Astrocyte of the spinal cord (primary cell): ENCODE measurements around the gene CD86.

Experiments
- DNase-seq: peaks from one replicate; pipeline ENCODE4 v3.0.0; 2011; ENCODE audit warnings: low read depth, low spot score
- H3K4me3 ChIP-seq: 2 replicates; pipeline ENCODE4 v1.5.1; 2011; ENCODE audit warnings: low read depth, mild to moderate bottlenecking, low read length, moderate library complexity
- in situ Hi-C: cut with HindIII; loops from 2 replicates; pipeline ENCODE4 v1.10.0; 2017; ENCODE audit warnings: low sequenced_read_pairs
- TF ChIP-seq, protein P1 (sequence below): IDR thresholded peaks from 2 replicates; pipeline ENCODE4 v1.5.1; 2012; ENCODE audit warnings: low read depth, mild to moderate bottlenecking, low read length, inconsistent platforms

Gene CD86

DNA sequence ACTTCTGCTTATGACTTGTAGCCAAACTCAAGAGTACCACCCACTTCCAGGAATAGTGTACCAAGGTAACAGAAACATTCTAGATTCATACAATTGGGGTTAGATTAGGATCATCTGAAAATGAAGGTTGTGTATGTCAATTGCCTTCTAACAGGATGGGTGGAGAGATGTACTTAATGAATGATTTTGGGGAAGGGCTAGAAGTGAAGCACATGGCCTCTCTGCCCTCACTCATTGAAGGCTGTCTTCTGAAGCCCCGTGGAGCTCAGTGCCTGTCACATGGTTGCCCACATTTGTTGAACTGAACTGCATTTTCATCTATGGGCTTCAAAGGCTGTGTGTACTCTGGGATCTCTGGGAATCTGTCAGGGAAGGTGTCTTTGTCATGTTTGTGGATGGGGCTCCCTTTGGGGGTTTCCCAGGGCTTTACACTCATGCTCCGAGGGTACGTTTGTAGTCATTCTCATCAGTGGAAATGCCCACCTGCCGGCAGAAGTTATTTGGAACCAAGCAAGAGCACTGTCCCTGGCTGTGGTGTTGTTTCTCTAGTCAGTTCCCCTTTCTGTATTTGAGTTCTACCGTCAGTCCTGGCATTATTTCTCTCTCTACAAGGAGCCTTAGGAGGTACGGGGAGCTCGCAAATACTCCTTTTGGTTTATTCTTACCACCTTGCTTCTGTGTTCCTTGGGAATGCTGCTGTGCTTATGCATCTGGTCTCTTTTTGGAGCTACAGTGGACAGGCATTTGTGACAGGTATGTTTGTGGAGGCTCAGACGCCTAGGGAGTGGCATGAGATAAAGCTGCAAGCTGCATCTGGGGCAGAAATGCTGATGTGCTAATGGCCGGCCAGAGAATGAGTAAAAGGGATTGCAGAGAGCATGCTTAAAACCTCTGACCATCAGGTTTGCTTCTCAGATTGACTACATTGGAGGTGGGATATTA, 22.4 kb downstream of the CD86 start:
- TF ChIP-seq, protein P1, sequence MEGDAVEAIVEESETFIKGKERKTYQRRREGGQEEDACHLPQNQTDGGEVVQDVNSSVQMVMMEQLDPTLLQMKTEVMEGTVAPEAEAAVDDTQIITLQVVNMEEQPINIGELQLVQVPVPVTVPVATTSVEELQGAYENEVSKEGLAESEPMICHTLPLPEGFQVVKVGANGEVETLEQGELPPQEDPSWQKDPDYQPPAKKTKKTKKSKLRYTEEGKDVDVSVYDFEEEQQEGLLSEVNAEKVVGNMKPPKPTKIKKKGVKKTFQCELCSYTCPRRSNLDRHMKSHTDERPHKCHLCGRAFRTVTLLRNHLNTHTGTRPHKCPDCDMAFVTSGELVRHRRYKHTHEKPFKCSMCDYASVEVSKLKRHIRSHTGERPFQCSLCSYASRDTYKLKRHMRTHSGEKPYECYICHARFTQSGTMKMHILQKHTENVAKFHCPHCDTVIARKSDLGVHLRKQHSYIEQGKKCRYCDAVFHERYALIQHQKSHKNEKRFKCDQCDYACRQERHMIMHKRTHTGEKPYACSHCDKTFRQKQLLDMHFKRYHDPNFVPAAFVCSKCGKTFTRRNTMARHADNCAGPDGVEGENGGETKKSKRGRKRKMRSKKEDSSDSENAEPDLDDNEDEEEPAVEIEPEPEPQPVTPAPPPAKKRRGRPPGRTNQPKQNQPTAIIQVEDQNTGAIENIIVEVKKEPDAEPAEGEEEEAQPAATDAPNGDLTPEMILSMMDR, result no peak
- DNase-seq, result no peak
- H3K4me3 ChIP-seq, result no peak overlapping the region
- in situ Hi-C loops, result no loop called here

DNA sequence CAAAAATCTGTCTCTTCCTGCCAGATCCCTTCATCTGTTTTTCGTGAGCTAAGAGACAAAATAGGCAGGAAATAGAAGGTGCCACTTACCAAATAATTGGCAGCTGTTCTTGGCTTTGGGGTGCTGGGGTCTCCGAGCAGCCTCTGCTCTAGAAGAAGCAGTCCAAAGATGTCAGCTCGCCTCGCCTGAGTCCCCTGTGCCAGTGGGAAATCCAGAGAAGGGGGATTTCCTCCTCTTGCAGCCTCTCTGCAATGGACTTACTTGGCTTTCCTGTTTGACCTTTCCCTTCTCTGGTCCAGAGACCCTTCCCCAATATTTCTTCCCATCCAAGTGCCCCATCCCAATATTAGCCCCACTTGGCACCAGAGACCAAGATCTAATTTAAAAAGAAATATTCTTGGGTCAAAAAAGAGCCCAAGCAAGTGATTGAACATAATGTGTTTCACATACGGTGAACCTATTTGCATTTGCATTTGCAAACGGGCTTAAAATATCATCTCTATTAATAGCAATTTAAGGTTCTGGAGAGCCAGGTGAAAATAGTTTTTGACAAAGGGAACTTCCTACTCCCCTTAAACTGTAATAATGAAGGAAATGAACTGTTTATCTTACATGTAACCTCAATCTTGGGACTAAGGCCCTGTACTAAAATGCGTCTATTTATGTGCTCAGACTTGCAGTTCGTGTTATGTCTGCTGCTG, 23.2 kb downstream of the CD86 start:
- no peak overlapping the region for H3K4me3 ChIP-seq
- no peak for DNase-seq
- in situ Hi-C loops, result no loop called here
- TF ChIP-seq, protein P1, result no peak

DNA sequence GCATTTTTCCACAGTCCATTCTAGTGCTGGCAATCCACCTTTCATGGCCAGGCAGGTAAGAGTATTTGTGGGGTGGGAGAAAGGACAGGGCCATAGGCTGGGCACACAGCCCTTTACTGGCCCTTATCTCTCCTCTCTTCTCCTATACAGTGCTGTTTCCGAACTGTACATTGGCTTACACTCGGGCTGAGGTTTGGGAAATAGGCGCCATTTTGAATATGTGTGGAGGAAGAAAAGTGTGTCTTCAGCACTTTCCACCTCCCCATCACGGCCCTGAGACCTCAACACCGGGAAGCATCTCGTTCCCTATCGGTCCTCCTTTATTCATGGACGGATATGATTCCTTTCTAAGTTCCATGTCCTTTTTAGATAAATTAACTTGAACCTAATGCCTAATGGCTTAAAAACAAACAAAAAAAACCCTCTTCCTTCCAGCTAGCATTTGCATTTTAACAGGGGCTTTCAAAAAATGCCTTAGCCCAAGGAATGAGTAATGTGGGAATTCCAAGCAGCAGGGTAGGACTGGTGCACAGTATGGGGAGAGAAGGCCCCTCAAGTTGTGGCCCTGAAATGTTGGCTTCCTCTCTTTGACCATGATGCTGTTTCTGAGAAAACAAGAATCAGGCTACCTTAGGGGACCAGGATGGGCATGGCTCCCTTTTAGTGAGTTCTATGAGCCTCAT, 24.5 kb downstream of the CD86 start:
- in situ Hi-C loops, result no loop called here
- no peak for DNase-seq
- no peak overlapping the region for H3K4me3 ChIP-seq
- TF ChIP-seq, protein P1, result no peak

DNA sequence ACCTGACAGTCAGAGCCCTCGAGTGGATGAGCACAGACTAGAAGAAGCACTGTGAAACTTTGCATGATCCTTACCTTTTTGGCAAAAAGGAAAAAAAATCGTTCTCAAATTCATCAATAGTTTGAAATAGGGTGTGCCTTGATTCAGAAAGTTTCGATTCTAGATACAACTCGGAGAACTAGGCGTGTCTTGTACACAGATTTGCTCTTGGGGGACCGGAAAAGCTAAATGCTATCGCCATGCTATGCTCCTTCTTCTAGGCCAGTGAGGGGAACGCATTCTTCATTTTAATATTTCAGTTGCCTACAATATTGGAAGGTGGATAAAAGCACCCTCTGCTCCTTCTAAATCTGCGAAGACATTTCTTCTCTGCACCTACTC, 25.0 kb downstream of the CD86 start:
- in situ Hi-C loops, result no loop called here

DNA sequence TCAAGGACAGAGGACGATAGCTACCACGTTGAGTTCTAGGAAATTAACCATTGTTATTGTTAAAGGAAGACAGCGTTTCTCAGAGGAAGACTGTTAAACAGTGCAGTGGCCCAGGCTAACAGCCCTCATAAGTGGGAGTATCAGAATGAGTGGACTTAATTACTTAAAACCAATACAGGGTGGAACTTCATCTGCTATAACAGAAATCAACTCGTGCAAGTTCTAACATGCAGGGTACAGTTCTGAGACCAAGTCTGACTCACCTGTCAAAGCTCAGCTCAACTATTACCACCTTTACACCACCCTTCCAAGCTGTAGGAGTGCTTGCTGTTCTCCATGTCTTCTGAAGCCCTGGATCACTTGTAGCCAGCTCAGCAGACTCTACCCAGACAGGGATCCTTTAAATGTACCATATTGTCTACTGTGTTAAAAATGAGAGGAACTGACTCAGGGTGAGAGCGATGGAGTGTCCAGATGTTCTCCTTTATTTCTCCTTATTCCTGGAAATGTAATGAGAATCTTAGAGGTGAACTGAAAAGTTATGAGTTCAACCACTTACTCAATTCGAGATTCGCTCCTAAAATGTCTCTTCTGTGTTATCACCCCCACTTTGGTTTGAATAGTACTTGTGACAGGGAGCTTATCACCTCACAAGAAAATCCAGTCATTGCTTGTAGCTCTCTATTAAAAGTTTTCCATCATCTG, 26.5 kb downstream of the CD86 start:
- DNase-seq, result no peak
- H3K4me3 ChIP-seq, result no peak overlapping the region
- TF ChIP-seq, protein P1, result no peak
- in situ Hi-C loops, result no loop called here

More for the DNA sequence above, 25.0 kb downstream of the CD86 start:
- DNase-seq, result no peak
- no peak overlapping the region for H3K4me3 ChIP-seq
- TF ChIP-seq, protein P1, result no peak

DNA sequence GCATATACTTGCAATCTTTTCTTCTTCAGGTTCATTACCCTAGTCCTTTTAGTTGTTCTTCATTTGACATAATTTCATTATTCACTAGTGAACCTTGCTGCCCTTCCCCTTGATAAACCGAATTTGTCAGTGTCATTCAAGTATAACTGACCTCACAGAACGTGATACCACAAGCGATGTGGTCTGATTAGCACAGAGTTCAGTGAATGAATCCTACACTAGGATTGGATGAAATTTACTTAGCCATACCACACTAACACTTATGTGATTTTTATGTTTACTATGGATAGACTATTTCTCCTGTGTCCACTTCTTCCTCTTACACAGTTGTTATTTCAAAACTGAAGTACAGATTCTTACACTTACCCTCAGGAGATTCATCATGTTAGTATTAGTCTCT, 27.2 kb downstream of the CD86 start:
- DNase-seq, result no peak
- in situ Hi-C loops, result no loop called here
- TF ChIP-seq, protein P1, result no peak
- H3K4me3 ChIP-seq, result no peak overlapping the region
